HL-60 (cell line): Measurements from ENCODE around the gene SLC39A9.

Source experiments
- POLR2AphosphoS5 ChIP-seq: IDR thresholded peaks from 2 replicates; pipeline ENCODE4 v1.6.1; 2012; ENCODE audit warnings: low read depth
- SPI1 ChIP-seq: IDR thresholded peaks from 2 replicates; pipeline ENCODE4 v1.6.1; 2012; ENCODE audit warnings: low read depth, mild to moderate bottlenecking, borderline replicate concordance

- TF ChIP-seq SPI1 (no peak), POLR2AphosphoS5 (no peak)
These were observed 31.9 kb downstream of the SLC39A9 start for GRCh38 chr14:69430306-69430939.
